ENCODE results near the gene SLC9A6.

- TF ChIP-seq, protein P1, sequence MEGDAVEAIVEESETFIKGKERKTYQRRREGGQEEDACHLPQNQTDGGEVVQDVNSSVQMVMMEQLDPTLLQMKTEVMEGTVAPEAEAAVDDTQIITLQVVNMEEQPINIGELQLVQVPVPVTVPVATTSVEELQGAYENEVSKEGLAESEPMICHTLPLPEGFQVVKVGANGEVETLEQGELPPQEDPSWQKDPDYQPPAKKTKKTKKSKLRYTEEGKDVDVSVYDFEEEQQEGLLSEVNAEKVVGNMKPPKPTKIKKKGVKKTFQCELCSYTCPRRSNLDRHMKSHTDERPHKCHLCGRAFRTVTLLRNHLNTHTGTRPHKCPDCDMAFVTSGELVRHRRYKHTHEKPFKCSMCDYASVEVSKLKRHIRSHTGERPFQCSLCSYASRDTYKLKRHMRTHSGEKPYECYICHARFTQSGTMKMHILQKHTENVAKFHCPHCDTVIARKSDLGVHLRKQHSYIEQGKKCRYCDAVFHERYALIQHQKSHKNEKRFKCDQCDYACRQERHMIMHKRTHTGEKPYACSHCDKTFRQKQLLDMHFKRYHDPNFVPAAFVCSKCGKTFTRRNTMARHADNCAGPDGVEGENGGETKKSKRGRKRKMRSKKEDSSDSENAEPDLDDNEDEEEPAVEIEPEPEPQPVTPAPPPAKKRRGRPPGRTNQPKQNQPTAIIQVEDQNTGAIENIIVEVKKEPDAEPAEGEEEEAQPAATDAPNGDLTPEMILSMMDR (IDR thresholded peaks at IDR 0.05; ENCODE audit: low read length) = no peak
- TF ChIP-seq EZH2 (optimal IDR thresholded peaks at IDR 0.05; ENCODE audit: low read depth, low read length) = no peak
Observed at GRCh38 chrX:135974279-135974856, 10.9 kb upstream of the SLC9A6 start.
